Nucleus accumbens (tissue), 56 donors: ENCODE results near the gene ISM1.

ENCODE experiments used
- DNase-seq, 56 donors: peaks; one replicate each; lab custom pipeline; 2025; lab: John Stamatoyannopoulos, UW

The ISM1 gene

DNA sequence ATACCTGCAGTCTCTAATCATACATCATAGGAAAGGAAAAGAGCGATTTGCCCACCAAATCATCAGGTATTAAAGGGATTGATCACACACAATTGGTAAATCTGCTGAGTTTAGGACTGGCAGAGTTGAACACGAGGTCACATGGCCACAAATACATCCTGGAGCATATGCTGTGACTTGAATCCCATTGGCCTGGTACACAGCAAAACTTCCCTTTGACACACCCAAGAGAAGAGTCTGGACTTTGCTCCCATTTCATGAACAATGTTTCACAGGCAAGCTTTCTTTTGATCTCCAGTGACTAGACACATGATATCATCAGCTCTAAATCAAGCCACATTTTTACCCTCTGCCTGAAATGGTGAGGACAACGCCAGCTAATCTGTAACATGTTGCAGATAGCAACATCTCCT, 117.9 kb downstream of the ISM1 start:
- DNase-seq: no peak

DNA sequence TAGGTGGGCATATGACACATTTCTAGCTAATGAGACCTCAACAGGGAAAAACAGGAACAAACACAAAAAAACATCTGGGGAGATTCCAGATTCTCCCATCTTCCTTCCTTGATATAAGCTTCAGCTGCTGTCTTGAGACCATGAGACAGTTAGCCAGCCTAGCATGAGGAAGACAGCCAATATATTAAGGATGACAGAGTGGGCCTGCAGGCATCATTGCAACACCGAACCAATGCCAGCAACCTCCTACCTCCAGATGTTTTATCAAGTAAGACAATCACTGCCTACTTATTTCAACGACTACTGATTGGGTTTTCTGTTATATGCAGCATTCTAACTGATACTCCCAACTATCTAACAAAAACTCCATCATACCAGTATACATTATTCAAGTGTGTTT, 119.0 kb downstream of the ISM1 start:
- DNase-seq: no peak

- DNase-seq: no peak
Measured at GRCh38 chr20:13341737-13342393, 120.8 kb downstream of the ISM1 start.

- DNase-seq: no peak
Measured at GRCh38 chr20:13342469-13343242, 121.6 kb downstream of the ISM1 start.

DNA sequence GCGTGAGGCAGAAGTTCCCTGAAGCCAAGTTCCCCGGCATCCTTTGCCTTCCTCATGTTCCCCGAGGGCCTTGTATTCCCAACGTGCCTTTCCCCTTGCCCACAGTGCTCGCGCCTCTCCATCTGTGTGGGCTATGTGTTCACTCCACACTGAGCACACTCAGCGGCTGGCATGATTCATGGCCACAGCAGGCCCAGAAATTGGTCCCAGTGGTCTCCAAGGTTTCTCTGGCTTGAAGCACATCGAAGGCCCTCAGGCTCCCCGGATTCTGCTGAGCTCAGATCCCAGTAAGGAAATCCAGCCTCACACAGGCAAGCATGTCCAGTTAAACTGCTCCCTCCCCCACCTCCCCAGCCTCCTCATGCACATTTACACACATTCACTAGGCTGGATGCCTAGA, 123.6 kb downstream of the ISM1 start:
- DNase-seq: no peak

GRCh38 chr20:13348311-13349234, 127.5 kb downstream of the ISM1 start:
- DNase-seq: no peak

GRCh38 chr20:13349235-13349604, 128.1 kb downstream of the ISM1 start:
- no peak for DNase-seq
